HUES64 (cell line): ENCODE data around the gene PLCB4.
"Not testable (repeated sequence)": the region's sequence is repeated elsewhere in the genome, so short reads cannot be mapped to it uniquely, and the experiment has no call there.

Experiments used
- H3K27ac ChIP-seq: 2 replicates; pipeline ENCODE4 v1.7.0; 2013; ENCODE audit warnings: low read depth, low read length, inconsistent platforms
- H3K27me3 ChIP-seq: 2 replicates; pipeline ENCODE4 v1.6.1; 2013; ENCODE audit warnings: mild to moderate bottlenecking, low read length; ENCODE audit not compliant: insufficient read depth
- H3K36me3 ChIP-seq: 2 replicates; pipeline ENCODE4 v1.6.1; 2013; ENCODE audit warnings: mild to moderate bottlenecking, low read length; ENCODE audit not compliant: insufficient read depth
- H3K4me1 ChIP-seq: 2 replicates; pipeline ENCODE4 v1.6.1; 2013; ENCODE audit warnings: mild to moderate bottlenecking, low read length, moderate library complexity; ENCODE audit not compliant: insufficient read depth
- H3K4me3 ChIP-seq: 2 replicates; pipeline ENCODE4 v1.5.1; 2013; ENCODE audit warnings: mild to moderate bottlenecking, low read length, moderate library complexity
- H3K9ac ChIP-seq: 2 replicates; pipeline ENCODE4 v1.6.1; 2013; ENCODE audit warnings: mild to moderate bottlenecking, low read depth, low read length
- H3K9me3 ChIP-seq: 2 replicates; pipeline ENCODE4 v1.6.1; 2013; ENCODE audit warnings: low read depth, low read length; ENCODE audit not compliant: insufficient read depth
- WGBS: fragments of 150-250, 120-280 bp; methylation state at CpG from one replicate; pipeline ENCODE4 v1.1.7; 2013; ENCODE audit warnings: missing lambda C conversion rate; 5-methylcytosine and 5-hydroxymethylcytosine counted together

The PLCB4 gene

GRCh38 chr20:9032758-9033157 is 36.1 kb upstream of the PLCB4 start:
- Histone ChIP-seq H3K27ac (no peak overlapping the region), H3K9ac (no peak overlapping the region), H3K36me3 (no peaks in the 10 kb centered on the region), H3K4me1 (no peaks in the 10 kb centered on the region), H3K4me3 (no peak overlapping the region), H3K27me3 (no peaks in the 10 kb centered on the region), H3K9me3 (no peaks in the 10 kb centered on the region)
- 93% methylated on average over 4 of the region's 4 CpGs for WGBS

- Histone ChIP-seq H3K9me3 (no peaks in the 10 kb centered on the region), H3K27me3 (no peaks in the 10 kb centered on the region), H3K4me3 (no peak overlapping the region), H3K36me3 (no peaks in the 10 kb centered on the region), H3K9ac (no peak overlapping the region), H3K27ac (no peak overlapping the region), H3K4me1 (no peaks in the 10 kb centered on the region)
- WGBS: 60% methylated on average over 3 of the region's 3 CpGs
Observed at GRCh38 chr20:9035126-9035525, 33.8 kb upstream of the PLCB4 start.

- WGBS: 100% methylated on average over 1 of the region's 1 CpG
- no peaks in the 10 kb centered on the region for H3K4me1 ChIP-seq
Observed at GRCh38 chr20:9036593-9036992, 32.3 kb upstream of the PLCB4 start.

GRCh38 chr20:9038791-9039535 is 29.9 kb upstream of the PLCB4 start:
- Histone ChIP-seq H3K9me3 (no peaks in the 10 kb centered on the region), H3K4me1 (peaks cover 6% of the 10 kb centered on the region), H3K27me3 (no peaks in the 10 kb centered on the region), H3K27ac (no peak overlapping the region), H3K9ac (no peak overlapping the region), H3K4me3 (no peak overlapping the region), H3K36me3 (no peaks in the 10 kb centered on the region)
- 90% methylated on average over 6 of the region's 6 CpGs for WGBS

More at GRCh38 chr20:9036593-9036992, 32.3 kb upstream of the PLCB4 start:
- H3K9ac ChIP-seq: no peak overlapping the region
- H3K9me3 ChIP-seq: no peaks in the 10 kb centered on the region
- H3K27ac ChIP-seq: no peak overlapping the region
- no peaks in the 10 kb centered on the region for H3K27me3 ChIP-seq
- H3K36me3 ChIP-seq: no peaks in the 10 kb centered on the region
- no peak overlapping the region for H3K4me3 ChIP-seq

DNA sequence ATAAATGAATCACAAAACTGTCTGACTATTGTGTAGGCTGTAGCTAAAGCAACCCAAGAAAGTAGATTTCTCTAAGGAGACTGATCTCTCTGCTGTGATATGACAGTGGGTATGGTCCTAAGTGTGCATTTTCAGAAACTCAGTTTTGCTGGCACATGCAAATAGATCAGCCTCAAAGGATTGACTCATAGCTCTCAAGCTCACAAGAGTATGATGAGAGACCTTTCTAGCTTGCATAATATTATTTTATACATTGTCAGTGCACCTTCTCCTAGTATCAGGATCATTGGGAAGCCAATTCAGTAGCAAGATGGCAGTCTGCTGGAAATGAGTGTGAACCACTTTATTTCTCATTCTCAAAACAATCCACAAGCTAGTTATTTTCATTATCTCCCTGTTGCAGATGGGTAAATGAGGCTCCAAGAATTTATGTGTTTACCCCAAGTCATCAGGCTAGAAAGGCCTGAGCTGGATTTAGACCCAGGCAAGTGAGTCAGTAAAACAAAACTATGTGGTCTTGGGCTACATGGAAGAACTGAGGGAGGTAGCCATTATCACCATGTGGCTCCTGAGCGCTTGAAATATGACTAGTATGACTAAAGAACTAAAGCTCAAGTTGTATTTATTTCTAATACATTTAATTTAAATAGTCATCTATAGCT is 27.9 kb upstream of the PLCB4 start:
- H3K9me3 ChIP-seq: no peaks in the 10 kb centered on the region
- H3K27me3 ChIP-seq: no peaks in the 10 kb centered on the region
- H3K27ac ChIP-seq: no peak overlapping the region
- peaks cover 6% of the 10 kb centered on the region for H3K4me1 ChIP-seq
- no peak overlapping the region for H3K4me3 ChIP-seq
- WGBS: no CpG with 5 or more reads among the region's 1 CpG
- H3K9ac ChIP-seq: no peak overlapping the region
- no peaks in the 10 kb centered on the region for H3K36me3 ChIP-seq

DNA sequence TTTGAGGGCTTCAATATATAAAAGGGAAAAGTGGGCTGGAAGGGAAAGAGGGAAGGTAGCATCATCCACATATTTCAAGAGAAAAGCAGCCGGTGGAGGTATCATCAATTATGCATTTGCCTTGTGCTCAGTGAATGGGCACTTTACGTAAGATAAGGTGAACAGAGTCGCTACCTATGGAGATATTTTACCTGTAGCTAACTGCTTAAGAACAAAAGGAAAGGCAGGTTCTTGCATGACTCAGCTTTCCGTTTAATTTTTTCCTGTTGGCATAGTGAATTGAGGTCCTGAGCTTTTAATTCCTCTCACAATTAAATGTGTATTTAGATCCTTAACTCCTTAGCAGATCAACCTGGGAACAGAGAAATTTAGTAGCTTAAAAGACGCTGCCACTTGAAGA is 25.5 kb upstream of the PLCB4 start:
- no peak overlapping the region for H3K9ac ChIP-seq
- H3K4me3 ChIP-seq: no peak overlapping the region
- H3K27ac ChIP-seq: no peak overlapping the region
- peaks cover 6% of the 10 kb centered on the region for H3K4me1 ChIP-seq
- 89% methylated on average over 4 of the region's 5 CpGs for WGBS
- peaks cover 6% of the 10 kb centered on the region; the same call in 1 of the 2 replicates for H3K9me3 ChIP-seq
- H3K36me3 ChIP-seq: no peaks in the 10 kb centered on the region
- no peaks in the 10 kb centered on the region for H3K27me3 ChIP-seq

- H3K27ac ChIP-seq, H3K4me3 ChIP-seq, H3K36me3 ChIP-seq, H3K9me3 ChIP-seq, H3K27me3 ChIP-seq, H3K9ac ChIP-seq: not testable (repeated sequence)
- no CpG with 5 or more reads among the region's 1 CpG for WGBS
- peaks cover 18% of the 10 kb centered on the region for H3K4me1 ChIP-seq
Observed at GRCh38 chr20:9047928-9048327, 21.0 kb upstream of the PLCB4 start.

GRCh38 chr20:9051508-9051907 is 17.4 kb upstream of the PLCB4 start:
- Histone ChIP-seq H3K27ac (0 out of 2 replicates have a peak overlapping the region, but pooled peaks have one; percentile 7), H3K9me3 (peaks cover 6% of the 10 kb centered on the region; the same call in 1 of the 2 replicates), H3K4me3 (no peak overlapping the region), H3K27me3 (no peaks in the 10 kb centered on the region), H3K4me1 (peaks cover 12% of the 10 kb centered on the region; the same call in 1 of the 2 replicates), H3K36me3 (no peaks in the 10 kb centered on the region), H3K9ac (no peak overlapping the region)
- WGBS: 90% methylated on average over 2 of the region's 2 CpGs

DNA sequence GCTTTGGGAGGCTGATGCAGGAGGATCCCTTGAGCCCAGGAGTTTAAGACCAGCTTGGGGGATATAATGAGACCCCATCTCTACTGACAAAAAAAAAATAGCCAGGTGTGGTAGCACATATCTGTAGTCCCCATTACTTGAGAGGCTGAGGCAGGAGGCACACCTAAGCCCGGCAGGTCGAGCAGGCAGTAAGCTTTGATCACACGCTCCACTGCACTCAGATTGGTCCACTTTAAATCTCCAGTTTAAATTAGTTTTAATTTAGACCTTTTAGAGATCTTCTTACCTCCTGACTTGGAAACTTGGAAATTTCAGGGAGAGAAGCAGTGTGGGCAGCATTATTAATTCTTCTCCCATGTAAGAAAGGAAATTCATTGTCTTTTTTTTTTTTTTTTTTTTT is 16.8 kb upstream of the PLCB4 start:
- peaks cover 12% of the 10 kb centered on the region; the same call in 1 of the 2 replicates for H3K4me1 ChIP-seq
- peaks cover 6% of the 10 kb centered on the region; the same call in 1 of the 2 replicates for H3K9me3 ChIP-seq
- no peaks in the 10 kb centered on the region for H3K36me3 ChIP-seq
- no peak overlapping the region for H3K27ac ChIP-seq
- H3K9ac ChIP-seq: no peak overlapping the region
- no peaks in the 10 kb centered on the region for H3K27me3 ChIP-seq
- no peak overlapping the region for H3K4me3 ChIP-seq
- WGBS: 93% methylated on average over 3 of the region's 3 CpGs

DNA sequence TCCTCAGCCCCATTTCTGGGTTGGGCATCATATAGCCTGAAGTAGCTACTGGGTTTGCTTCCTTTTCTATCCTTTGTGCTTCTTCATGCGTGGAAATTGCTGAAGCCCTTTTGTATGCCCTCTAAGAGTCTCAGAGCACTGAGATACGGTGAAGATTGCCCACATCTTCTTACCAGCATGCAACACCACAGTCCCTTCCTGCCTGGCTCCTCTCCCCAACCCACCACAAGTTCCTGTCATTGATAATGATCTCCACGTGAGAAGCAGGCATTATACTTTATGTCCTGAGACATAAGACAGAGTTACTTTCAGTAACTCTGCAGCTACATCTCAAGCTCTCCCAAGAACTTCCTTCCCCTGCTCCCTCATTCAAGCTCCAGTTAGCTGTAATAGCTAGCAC is 15.8 kb upstream of the PLCB4 start:
- Histone ChIP-seq H3K27ac (no peak overlapping the region), H3K27me3 (no peaks in the 10 kb centered on the region), H3K36me3 (no peaks in the 10 kb centered on the region), H3K9ac (no peak overlapping the region), H3K4me1 (peaks cover 12% of the 10 kb centered on the region; the same call in 1 of the 2 replicates), H3K4me3 (no peak overlapping the region), H3K9me3 (peaks cover 1% of the 10 kb centered on the region; the same call in 1 of the 2 replicates)
- WGBS: 90% methylated on average over 3 of the region's 3 CpGs

GRCh38 chr20:9054176-9054575 is 14.7 kb upstream of the PLCB4 start:
- H3K4me1 ChIP-seq: peaks cover 12% of the 10 kb centered on the region; the same call in 1 of the 2 replicates
- no peak overlapping the region for H3K27ac ChIP-seq
- no peaks in the 10 kb centered on the region for H3K9me3 ChIP-seq
- 95% methylated on average over 3 of the region's 3 CpGs for WGBS
- no peaks in the 10 kb centered on the region for H3K27me3 ChIP-seq
- no peak overlapping the region for H3K9ac ChIP-seq
- H3K36me3 ChIP-seq: no peaks in the 10 kb centered on the region
- no peak overlapping the region for H3K4me3 ChIP-seq
